ENCODE data around the gene TMOD4.
"Not testable (repeated sequence)": the region's sequence is repeated elsewhere in the genome, so short reads cannot be mapped to it uniquely, and the experiment has no call there.

TMOD4 gene

GRCh38 chr1:151175863-151176262, at the start of gene TMOD4:
TMOD4 (minus strand) TSS chr1:151175981; CDS start chr1:151174875, 1,106 bp downstream.
- Mint-ChIP-seq H3K36me3 (peaks cover 57% of the 10 kb centered on the region), H3K4me1 (peaks cover 7% of the 10 kb centered on the region), H3K27ac (peak within 1 kb of the TSS; percentile 24), H3K9me3 (no peaks in the 10 kb centered on the region), H3K27me3 (no peaks in the 10 kb centered on the region), H3K4me3 (no peak within 1 kb of the TSS)
- peak; percentile 64 for ATAC-seq

DNA sequence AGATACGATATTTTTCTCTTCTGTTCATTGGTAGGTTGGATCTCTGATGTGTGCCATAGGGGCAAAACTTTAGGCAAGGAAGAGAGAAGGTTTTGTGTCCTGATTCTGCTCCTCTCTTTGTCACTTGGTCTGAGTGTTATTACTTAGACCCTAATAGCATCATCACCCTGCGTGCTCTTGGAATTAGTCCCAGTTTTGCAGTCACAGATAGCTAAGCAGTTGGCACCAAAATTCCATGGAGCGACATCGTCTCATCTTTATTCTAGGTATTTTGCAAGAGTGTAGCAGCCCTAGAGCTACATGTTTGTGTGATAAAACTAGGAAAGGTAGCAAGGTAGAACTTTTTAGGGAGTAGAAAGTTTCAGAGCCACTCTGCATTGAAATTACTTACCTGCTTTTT, 46.3 kb upstream of the TMOD4 start:
- ATAC-seq, result no peak
- Mint-ChIP-seq H3K27ac (no peak overlapping the region), H3K4me3 (no peak overlapping the region), H3K27me3 (no peaks in the 10 kb centered on the region), H3K9me3 (no peaks in the 10 kb centered on the region), H3K36me3 (peaks cover 23% of the 10 kb centered on the region), H3K4me1 (peaks cover 7% of the 10 kb centered on the region)

- Mint-ChIP-seq H3K36me3 (peaks cover 20% of the 10 kb centered on the region), H3K4me1 (peaks cover 9% of the 10 kb centered on the region), H3K27me3 (no peaks in the 10 kb centered on the region), H3K27ac (no peak overlapping the region), H3K9me3 (no peaks in the 10 kb centered on the region), H3K4me3 (no peak overlapping the region)
- no peak for ATAC-seq
Observed at GRCh38 chr1:151221616-151222015, 45.8 kb upstream of the TMOD4 start.

GRCh38 chr1:151213560-151213959, 37.8 kb upstream of the TMOD4 start:
- Mint-ChIP-seq H3K4me1 (peaks cover 23% of the 10 kb centered on the region), H3K36me3 (peaks cover 28% of the 10 kb centered on the region), H3K4me3 (no peak overlapping the region), H3K27me3 (no peaks in the 10 kb centered on the region), H3K9me3 (no peaks in the 10 kb centered on the region), H3K27ac (no peak overlapping the region)
- ATAC-seq, result no peak

DNA sequence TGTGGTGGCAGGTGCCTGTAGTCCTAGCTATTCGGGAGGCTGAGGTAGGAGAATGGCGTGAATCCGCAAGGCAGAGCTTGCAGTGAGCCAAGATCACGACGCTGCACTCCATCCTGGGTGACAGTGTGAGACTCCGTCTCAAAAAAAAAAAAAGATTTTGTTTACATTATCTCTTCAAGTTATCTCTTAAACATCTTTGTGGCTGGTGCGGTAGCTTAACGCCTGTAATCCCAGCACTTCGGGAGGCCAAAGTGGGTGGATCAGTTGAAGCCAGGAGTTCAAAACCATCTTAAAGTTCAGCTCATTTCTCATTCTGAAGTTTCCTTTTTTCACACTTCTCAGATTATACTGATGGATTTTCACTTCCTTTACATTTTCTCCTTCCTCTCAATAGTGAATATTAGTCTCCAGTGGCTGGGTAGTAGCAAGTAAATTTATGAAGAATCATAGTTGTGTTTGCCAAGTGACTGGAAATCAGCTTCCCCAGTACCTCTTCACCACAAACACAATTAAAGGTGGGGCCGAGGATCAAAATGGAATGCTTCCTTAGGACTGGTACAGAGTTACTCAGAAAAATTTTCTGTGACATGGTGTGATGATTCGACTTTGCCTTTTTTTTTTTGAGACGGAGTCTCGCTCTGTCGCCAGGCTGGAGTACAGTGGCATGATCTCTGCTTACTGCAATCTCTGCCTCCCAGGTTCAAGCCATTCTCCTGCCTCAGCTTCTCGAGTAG, 36.4 kb upstream of the TMOD4 start:
- Mint-ChIP-seq H3K4me1 (peaks cover 23% of the 10 kb centered on the region), H3K9me3 (no peaks in the 10 kb centered on the region), H3K27me3 (no peaks in the 10 kb centered on the region), H3K27ac (no peak overlapping the region), H3K4me3 (no peak overlapping the region), H3K36me3 (peaks cover 28% of the 10 kb centered on the region)
- ATAC-seq, result no peak

DNA sequence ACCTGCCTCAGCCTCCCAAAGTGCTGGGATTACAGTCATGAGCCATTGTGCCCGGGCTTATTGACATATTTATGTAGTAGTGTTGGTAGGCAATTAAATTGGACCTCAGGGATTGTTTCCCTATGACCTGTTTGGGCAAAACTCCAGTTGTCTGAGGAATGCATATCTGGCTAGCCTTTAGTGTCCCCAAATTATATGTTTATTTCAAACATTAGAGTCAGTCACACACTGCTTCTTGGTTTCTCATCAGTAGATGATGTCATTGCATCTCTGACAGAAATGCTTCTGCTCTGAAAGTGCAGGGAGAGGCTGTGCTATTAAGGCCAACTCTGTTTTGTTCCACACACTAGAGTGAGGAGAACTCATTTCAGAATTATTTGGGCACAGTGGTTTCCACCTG, 35.0 kb upstream of the TMOD4 start:
- peaks cover 15% of the 10 kb centered on the region for H3K4me1 Mint-ChIP-seq
- H3K4me3 Mint-ChIP-seq, result no peak overlapping the region
- peaks cover 28% of the 10 kb centered on the region for H3K36me3 Mint-ChIP-seq
- H3K27ac Mint-ChIP-seq, result no peak overlapping the region
- ATAC-seq, result no peak
- H3K9me3 Mint-ChIP-seq, result no peaks in the 10 kb centered on the region
- H3K27me3 Mint-ChIP-seq, result no peaks in the 10 kb centered on the region

DNA sequence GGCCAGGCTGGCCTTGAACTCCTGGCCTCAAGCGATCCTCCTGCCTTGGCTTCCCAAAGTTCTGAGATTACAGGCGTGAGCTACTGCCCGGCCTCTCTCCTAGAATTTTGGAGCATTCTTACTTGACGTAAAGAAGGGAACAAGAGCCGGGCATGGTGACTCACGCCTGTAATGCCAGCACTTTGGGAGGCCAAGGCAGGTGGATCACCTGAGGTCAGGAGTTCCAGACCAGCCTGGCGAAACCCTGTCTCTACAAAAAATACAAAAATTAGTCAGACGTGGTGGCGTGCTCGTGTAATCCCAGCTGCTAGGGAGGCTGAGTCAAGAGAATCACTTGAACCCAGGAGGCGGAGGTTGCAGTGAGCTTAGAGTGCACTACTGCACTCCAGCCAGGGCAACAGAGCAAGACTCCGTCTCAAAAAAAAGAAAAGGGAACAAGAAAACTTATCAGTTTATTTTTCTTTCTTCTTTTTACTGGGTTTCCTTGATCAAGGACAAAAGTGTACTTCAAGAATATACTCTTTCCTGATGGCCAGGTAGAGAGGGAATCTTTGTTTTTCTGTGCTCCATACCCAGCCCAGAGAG, 29.7 kb upstream of the TMOD4 start:
- not testable (repeated sequence) for H3K9me3 Mint-ChIP-seq, H3K27me3 Mint-ChIP-seq, H3K27ac Mint-ChIP-seq, ATAC-seq, H3K4me3 Mint-ChIP-seq
- Mint-ChIP-seq H3K36me3 (peaks cover 20% of the 10 kb centered on the region), H3K4me1 (peaks cover 21% of the 10 kb centered on the region)

GRCh38 chr1:151199873-151200581, 24.2 kb upstream of the TMOD4 start:
- ATAC-seq, result no peak
- Mint-ChIP-seq H3K4me1 (peaks cover 48% of the 10 kb centered on the region), H3K27me3 (no peaks in the 10 kb centered on the region), H3K36me3 (peaks cover 19% of the 10 kb centered on the region), H3K9me3 (no peaks in the 10 kb centered on the region), H3K27ac (peak overlapping the region; percentile 99), H3K4me3 (peak overlapping the region; percentile 99)

- Mint-ChIP-seq H3K27me3 (no peaks in the 10 kb centered on the region), H3K4me1 (peaks cover 42% of the 10 kb centered on the region), H3K36me3 (peaks cover 19% of the 10 kb centered on the region), H3K9me3 (no peaks in the 10 kb centered on the region), H3K4me3 (peak within 1 kb of the TSS; percentile 99), H3K27ac (peak within 1 kb of the TSS; percentile 99)
- peak; percentile 97 for ATAC-seq
Observed at GRCh38 chr1:151198254-151199127, 22.7 kb upstream of the TMOD4 start, which contains the start of gene PIP5K1A. PIP5K1A (plus strand) TSS chr1:151198552; CDS start chr1:151198997, 445 bp downstream.

GRCh38 chr1:151197863-151198253, 22.1 kb upstream of the TMOD4 start:
- H3K9me3 Mint-ChIP-seq, result no peaks in the 10 kb centered on the region
- H3K27ac Mint-ChIP-seq, result peak overlapping the region; percentile 99
- H3K27me3 Mint-ChIP-seq, result no peaks in the 10 kb centered on the region

GRCh38 chr1:151196292-151196800, 20.6 kb upstream of the TMOD4 start:
- H3K27ac Mint-ChIP-seq, result no peak overlapping the region
- H3K36me3 Mint-ChIP-seq, result peaks cover 19% of the 10 kb centered on the region
- H3K4me1 Mint-ChIP-seq, result peaks cover 34% of the 10 kb centered on the region
- peak; percentile 50 for ATAC-seq
- no peaks in the 10 kb centered on the region for H3K9me3 Mint-ChIP-seq
- H3K27me3 Mint-ChIP-seq, result no peaks in the 10 kb centered on the region
- H3K4me3 Mint-ChIP-seq, result peak overlapping the region; percentile 68

More at GRCh38 chr1:151197863-151198253, 22.1 kb upstream of the TMOD4 start:
- Mint-ChIP-seq H3K36me3 (peaks cover 19% of the 10 kb centered on the region), H3K4me1 (peaks cover 42% of the 10 kb centered on the region), H3K4me3 (peak overlapping the region; percentile 99)
- ATAC-seq, result no peak

DNA sequence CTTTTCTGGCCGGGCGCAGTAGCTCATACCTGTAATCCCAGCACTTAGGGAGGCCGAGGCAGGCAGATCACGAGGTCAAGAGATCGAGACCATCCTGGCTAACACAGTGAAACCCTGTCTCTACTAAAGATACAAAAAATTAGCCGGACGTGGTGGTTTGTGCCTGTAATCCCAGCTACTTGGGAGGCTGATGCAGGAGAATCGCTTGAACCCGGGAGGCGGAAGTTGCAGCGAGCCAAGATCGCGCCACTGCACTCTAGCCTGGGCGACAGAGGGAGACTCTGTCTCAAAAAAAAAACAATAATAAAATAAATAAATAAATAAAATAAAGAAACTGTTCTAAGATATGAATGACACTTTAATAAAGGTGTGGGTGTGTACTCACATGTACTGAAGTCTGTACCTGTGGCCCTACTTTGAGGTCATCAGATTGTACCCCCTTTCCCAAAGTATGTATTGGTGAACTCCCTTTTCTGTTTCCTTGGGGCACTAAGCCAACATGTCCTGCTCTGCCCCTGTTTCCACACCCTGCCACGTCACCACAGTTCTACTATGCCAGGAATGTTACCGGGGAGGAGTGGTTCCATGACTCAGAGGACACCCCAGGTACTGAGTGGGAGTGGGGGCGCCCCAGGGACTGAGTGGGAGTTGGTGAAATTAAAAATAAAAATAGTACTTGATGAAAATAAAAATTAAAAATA, 19.3 kb upstream of the TMOD4 start:
- Mint-ChIP-seq H3K4me1 (peaks cover 40% of the 10 kb centered on the region), H3K36me3 (peaks cover 17% of the 10 kb centered on the region), H3K4me3 (peak overlapping the region; percentile 18)
- not testable (repeated sequence) for H3K27me3 Mint-ChIP-seq, H3K9me3 Mint-ChIP-seq, ATAC-seq, H3K27ac Mint-ChIP-seq

- no peak for ATAC-seq
- Mint-ChIP-seq H3K4me3 (no peak overlapping the region), H3K36me3 (peaks cover 6% of the 10 kb centered on the region), H3K9me3 (no peaks in the 10 kb centered on the region), H3K27me3 (no peaks in the 10 kb centered on the region), H3K4me1 (peaks cover 36% of the 10 kb centered on the region), H3K27ac (no peak overlapping the region)
Observed at GRCh38 chr1:151193856-151194255, 18.1 kb upstream of the TMOD4 start.

GRCh38 chr1:151193304-151193703, 17.5 kb upstream of the TMOD4 start:
- H3K9me3 Mint-ChIP-seq, result no peaks in the 10 kb centered on the region
- no peaks in the 10 kb centered on the region for H3K36me3 Mint-ChIP-seq
- H3K4me3 Mint-ChIP-seq, result no peak overlapping the region
- ATAC-seq, result no peak
- H3K4me1 Mint-ChIP-seq, result peaks cover 36% of the 10 kb centered on the region
- no peaks in the 10 kb centered on the region for H3K27me3 Mint-ChIP-seq
- H3K27ac Mint-ChIP-seq, result no peak overlapping the region

Data from stimulated activated memory B cell treated with anti-CD40 and anti-IgM and Interleukin-4, amounts not matched to agents 10 μg/mL and 1 μg/mL and 100 μg/mL, for 72 hours (primary cell).